Measurements from ENCODE around the gene KBTBD7.
"Not testable (repeated sequence)": the region's sequence is repeated elsewhere in the genome, so short reads cannot be mapped to it uniquely, and the experiment has no call there.

Gene KBTBD7

GRCh38 chr13:41196620-41197019 lies 2.3 kb upstream of the KBTBD7 start:
- no peak for DNase-seq

- no peak for DNase-seq
Measured at GRCh38 chr13:41196011-41196410, 1.6 kb upstream of the KBTBD7 start.

GRCh38 chr13:41193469-41193868 lies 900 bp downstream of the KBTBD7 start:
- no peak for DNase-seq

- no peak for DNase-seq
Measured at GRCh38 chr13:41188584-41188983, 5.8 kb downstream of the KBTBD7 start.

DNA sequence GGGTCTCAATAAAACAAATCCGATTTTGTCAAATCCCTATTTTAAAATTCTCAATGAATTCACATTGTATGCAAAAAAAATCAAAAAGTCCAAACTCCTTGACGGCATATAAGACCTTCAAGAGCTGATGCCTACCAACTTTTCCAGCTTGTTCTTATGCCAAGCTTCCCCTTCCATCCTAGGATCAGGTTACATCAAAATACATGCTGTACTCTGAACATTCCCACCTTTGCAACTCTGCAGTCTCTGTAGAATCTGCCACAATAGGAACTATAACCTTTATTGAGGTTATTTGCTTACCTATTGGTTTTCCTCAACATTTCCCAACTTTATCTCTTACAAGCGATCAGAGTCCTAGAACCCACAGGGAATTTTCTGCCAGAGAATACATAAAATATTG lies 7.9 kb downstream of the KBTBD7 start:
- no peak for DNase-seq

DNA sequence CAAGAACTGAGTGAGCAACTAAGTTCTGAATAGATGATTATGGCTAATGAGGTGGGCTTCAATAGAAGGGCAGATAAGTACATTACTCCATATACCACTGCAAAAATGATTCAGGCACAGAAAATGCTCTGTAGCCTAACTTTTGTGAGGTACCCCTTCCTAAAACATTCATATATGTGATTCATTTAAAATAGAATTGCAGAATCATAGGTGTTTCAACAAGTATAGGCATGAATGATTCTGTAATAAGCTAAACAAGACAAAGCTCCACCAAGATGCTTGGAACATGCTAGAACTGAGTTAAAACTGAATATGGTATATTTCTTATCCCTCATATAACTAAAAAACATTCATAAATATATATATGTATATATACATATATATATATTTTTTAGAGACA lies 12.1 kb downstream of the KBTBD7 start:
- no peak for DNase-seq

- DNase-seq: no peak
Measured at GRCh38 chr13:41179593-41180250, 14.6 kb downstream of the KBTBD7 start.

GRCh38 chr13:41178040-41178439 lies 16.3 kb downstream of the KBTBD7 start:
- no peak for DNase-seq

GRCh38 chr13:41177616-41178015 lies 16.8 kb downstream of the KBTBD7 start:
- DNase-seq: no peak

DNA sequence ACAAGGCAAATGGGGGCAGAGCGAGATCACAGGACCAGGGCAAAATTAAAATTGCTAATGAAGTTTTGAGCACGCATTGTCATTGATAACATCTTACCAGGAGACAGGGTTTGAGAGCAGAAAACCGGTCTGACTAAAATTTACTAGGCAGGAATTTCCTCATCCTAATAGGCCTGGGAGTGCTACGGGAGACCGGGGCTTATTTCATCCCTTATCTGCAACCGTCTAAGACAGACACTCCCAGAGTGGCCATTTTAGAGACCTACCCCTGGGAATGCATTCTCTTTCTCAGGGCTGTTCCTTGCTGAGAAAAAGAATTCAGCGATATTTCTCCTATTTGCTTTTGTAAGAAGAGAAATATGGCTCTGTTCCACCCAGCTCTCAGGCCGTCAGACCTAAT lies 18.8 kb downstream of the KBTBD7 start:
- not testable (repeated sequence) for DNase-seq

DNA sequence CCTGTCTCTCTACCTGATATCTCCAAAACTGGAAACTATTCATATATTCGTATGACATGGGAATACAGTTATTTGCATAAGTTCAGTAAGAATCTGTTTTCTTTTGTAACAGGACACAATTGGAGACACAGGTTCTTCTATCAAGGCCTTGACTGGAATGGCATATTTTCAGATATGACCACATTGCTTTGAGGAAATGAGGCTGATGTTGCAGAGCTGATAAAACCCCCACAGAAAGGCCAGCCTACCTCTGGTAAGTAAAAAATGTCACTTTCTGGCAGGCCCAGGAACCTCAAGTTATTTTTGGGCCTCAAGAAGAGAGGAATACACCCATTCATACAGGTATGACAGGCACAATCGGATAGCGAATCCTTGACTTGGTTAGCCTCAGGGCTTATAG lies 32.2 kb downstream of the KBTBD7 start:
- DNase-seq: no peak

DNA sequence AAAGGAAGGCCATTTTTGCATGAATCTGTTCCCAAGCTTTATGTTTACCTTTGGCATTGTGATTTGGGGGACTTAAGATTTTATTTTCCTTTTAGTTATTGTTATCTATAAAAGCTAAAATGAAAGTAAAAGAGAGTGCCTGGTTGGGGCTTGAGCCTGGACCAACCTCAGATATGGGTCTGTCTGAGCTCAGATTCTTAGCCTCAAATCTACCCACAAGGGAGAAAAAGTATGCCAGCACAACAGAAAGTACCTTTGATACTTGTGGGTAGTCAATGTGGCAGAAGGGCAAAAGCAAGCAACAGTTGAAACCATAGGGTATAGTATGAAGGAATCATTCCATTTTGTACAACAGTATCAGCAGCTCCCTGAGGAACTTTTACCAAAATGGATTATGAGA lies 35.2 kb downstream of the KBTBD7 start:
- no peak for DNase-seq

GRCh38 chr13:41157048-41157717 lies 37.2 kb downstream of the KBTBD7 start:
- no peak for DNase-seq

DNA sequence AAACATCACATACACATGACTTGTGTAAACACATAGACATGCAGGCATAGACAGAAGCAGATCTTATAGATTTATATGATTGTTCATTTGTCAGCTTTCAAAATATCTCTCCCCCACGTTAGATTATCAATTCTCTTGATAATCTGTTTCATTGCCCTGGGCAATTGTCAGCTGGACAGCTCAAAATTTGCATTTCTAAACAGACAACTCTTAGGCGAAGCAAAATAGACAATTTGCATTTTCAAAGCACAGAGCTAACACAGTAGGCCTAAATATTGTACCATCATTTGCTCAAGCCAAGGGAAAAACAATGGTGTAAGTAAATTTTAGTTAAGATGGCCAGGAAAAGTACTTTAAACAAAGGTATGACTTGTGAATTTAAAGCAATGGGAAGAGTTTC lies 37.7 kb downstream of the KBTBD7 start:
- DNase-seq: no peak

GRCh38 chr13:41154042-41154441 lies 40.3 kb downstream of the KBTBD7 start:
- no peak for DNase-seq

- no peak for DNase-seq
Measured at GRCh38 chr13:41152005-41152404, 42.4 kb downstream of the KBTBD7 start.

DNA sequence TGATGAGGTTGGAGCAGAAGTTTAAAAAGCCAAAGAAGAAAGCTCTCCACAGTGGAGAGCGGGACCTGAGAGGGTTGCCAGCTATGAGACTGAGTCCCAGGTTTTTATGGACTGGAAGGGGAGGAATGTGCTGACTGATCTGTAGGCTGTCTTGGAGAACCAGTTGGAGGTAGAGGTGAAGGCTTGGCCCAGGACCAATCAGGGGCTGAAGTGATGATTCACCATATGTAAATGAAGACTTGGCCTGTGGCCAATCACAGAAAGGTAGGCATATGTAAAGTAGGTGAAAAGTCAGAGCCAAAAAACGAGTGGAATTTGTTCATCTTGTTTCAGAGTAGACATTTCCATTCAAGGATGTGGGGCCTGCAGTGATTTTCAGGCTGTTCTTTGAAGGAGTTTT lies 44.3 kb downstream of the KBTBD7 start:
- no peak for DNase-seq

DNA sequence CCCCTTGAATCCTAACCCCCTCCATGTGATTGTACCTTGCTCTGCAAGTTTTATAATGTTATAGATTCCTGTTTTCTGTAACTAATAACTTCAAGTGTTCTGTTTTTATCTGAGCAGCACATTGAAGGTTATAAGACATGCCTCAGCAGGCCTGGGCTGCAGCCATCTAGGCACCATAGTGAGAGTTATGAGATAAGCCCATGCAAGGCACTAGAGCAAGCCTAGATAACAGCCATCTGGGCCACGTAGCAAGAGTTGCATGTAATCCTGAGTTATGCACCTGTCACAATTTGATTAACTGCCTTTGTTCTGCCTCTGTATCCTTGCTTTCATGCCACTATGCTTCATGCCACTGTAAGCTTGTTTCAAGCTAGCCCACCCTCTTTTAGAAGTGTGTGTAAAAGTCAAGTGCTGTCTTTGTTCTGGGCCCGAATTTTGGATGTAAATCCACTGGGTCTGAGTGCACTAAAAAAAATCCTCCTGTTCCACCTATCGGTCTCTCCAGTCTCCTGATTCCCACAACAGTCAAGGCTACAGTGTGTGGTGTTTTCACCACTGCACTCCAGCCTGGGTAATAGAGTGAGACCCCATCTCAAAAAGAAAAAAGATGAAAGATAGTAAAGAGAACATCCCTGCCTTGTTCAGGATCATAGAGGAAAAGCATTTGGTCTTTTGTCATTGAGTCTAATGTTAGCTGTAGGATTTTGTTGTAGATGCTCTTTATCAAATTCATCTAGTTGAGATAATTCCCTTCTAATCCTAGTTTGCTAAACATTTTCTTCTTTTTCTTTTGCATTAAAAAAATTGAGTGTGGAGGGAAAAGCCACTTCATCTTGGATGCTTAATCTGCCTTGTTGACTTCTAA lies 45.7 kb downstream of the KBTBD7 start:
- DNase-seq: no peak

DNA sequence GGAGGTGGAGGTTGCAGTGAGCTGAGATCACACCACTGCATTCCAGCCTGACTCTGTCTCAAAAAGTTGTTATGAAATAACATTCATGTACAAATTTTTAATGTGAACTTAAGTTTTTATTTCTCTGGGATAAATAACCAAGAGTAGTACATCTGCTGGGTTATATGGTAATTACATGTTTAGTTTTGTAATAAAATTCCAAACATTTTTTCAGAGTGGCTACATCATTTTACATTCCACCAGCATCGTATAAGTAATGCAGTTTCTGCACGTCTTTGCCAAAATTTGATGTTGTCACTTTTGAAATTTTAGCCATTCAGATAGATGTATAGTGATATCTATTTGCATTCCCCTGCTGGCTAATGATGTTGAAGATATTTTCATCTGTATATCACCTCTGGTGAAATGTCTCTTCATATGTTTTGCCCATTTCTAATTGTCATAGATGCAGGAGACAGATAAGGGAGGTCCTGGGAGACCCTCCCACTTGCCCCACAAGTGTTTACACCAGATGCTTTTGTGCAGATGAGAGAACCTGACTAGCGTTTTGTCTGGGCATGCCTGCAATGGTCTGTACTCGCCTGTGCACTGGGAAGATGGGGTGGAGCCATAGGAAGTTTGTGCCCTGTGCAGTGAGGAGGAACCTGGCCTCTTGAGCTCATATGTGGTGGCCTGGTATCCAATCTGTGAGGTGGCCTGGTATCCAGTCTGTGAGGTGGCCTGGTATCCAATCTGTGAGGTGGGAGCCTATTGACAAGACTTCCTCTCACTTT lies 49.0 kb downstream of the KBTBD7 start:
- DNase-seq: no peak

DNA sequence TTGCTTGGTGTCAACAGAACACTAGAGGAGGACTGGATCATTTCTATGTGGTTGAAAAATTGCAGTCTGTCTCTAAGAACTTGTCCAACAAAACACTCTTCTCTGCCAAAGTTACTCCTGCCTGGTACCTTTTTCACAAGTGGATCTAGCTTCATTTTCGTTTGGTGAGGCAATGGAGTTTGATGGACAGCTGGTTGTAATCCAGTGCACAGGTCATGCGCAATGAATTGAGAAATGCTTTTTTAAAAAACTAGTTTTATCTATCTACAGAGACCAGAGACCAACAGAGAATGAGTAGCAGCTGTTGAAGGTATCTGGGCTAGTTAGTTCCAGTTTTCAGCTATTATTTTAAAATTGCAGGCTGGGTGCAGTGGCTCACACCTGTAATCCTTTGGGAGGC lies 49.8 kb downstream of the KBTBD7 start:
- DNase-seq: no peak

Data from NCI-H2081 (cell line).